Epithelial cell of proximal tubule (primary cell): Measurements from ENCODE around the gene MYO3A. TPM values are rescaled to one million over a fixed set of nuclear protein-coding genes. Genes with fewer than 3 reads are reported as not detected.
"Not testable (repeated sequence)": the region's sequence is repeated elsewhere in the genome, so short reads cannot be mapped to it uniquely, and the experiment has no call there.

Experiments
- DNase-seq: peaks from one replicate; pipeline ENCODE4 v3.0.0-alpha.2; 2011; ENCODE audit warnings: low read depth
- H3K4me3 ChIP-seq: 2 replicates; pipeline ENCODE4 v1.5.1; 2011; ENCODE audit warnings: low read depth, mild to moderate bottlenecking, low read length
- total RNA-seq: library from RNA; depleted of rRNA; stranded (reverse); fragments of >200 nt; gene quantifications from 2 replicates; pipeline ENCODE4 v1.2.3, GENCODE V29; 2015
- TF ChIP-seq, protein P1 (sequence below): conservative IDR thresholded peaks from 2 replicates; pipeline ENCODE4 v1.5.1; 2012; ENCODE audit warnings: low read depth, mild to moderate bottlenecking, low read length

MYO3A gene
- total RNA-seq, 1 donor from 2014 or later, result 5.0 TPM

DNA sequence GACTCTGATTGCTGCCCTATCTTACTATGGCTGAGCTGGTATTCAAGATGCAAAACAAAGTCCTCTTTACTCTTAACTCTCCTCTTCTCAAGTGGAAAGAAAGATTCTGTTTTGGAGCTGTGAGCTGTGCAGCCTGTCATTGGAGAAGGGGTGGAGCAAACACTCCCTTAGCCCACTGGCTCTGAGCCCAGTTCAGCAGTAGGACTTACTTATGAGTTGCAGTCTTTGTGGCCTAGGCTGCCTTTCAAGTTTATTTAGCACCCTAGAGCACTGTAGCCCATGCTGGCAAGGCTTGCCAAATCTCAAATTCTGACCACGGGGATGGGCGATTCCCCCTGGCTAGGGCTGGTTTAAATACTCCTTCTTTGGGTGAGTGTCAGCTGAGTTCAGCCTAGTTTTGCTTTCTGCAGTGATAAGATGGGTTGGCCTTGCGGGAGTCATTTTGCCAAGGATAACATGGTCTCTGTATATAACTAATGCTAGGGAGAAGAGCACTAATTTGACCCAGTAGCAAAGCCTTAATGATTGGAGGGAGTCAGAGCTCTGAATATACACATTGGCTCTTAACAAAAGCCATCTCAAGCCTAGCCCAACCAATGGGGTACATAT, 110.2 kb downstream of the MYO3A start:
- no peak overlapping the region for H3K4me3 ChIP-seq
- TF ChIP-seq, protein P1, sequence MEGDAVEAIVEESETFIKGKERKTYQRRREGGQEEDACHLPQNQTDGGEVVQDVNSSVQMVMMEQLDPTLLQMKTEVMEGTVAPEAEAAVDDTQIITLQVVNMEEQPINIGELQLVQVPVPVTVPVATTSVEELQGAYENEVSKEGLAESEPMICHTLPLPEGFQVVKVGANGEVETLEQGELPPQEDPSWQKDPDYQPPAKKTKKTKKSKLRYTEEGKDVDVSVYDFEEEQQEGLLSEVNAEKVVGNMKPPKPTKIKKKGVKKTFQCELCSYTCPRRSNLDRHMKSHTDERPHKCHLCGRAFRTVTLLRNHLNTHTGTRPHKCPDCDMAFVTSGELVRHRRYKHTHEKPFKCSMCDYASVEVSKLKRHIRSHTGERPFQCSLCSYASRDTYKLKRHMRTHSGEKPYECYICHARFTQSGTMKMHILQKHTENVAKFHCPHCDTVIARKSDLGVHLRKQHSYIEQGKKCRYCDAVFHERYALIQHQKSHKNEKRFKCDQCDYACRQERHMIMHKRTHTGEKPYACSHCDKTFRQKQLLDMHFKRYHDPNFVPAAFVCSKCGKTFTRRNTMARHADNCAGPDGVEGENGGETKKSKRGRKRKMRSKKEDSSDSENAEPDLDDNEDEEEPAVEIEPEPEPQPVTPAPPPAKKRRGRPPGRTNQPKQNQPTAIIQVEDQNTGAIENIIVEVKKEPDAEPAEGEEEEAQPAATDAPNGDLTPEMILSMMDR, result no peak
- DNase-seq, result no peak

DNA sequence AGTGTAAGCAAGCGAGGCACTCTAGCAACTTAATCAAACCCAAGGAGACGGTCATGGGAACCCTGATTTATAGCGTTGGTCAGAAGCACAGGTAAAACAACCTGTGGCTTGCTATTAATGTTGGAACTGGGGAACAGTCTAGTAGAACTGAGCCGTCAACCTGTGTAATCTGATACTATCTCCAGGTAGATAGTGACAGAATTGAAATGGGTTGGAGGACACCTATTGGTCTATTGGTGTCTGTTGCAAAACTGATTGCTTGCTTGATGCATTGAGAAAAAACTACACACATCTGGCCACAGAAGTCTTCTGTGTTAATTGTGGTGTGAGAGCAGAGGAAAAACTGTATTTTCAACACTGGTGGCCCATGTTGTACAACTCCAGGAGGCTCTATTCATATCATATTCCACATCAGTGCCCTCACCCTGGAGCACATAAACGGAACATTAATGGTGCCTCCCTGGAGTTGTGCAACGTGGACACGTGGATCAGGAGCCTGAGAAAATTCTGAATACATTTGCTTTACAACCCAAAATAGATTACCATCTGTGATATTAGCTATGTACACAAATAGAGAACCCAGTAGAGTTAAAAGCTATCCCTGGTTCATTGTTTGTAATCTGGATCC, 112.2 kb downstream of the MYO3A start:
- TF ChIP-seq, protein P1, result no peak
- DNase-seq, result no peak
- no peak overlapping the region for H3K4me3 ChIP-seq

DNA sequence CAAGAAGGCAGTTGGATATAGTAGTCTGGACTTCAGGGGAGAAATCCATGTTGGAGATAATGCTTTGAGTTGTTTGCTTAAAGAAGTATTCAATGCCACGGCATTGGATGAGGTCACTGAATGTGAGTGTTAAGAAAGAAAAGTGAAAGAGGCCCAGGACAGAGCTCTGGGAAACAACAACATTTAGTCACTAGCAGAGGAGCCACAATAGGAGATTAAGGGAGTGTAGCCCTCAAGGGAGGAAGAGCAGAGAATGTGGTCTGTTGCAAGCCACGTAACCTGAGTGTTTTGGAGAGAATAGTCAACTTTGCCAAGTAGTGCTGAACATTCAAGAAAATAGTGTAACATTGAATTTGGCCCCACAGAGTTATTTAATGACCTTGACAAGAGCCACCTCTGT, 114.7 kb downstream of the MYO3A start:
- no peak overlapping the region for H3K4me3 ChIP-seq
- TF ChIP-seq, protein P1, result no peak
- no peak for DNase-seq

DNA sequence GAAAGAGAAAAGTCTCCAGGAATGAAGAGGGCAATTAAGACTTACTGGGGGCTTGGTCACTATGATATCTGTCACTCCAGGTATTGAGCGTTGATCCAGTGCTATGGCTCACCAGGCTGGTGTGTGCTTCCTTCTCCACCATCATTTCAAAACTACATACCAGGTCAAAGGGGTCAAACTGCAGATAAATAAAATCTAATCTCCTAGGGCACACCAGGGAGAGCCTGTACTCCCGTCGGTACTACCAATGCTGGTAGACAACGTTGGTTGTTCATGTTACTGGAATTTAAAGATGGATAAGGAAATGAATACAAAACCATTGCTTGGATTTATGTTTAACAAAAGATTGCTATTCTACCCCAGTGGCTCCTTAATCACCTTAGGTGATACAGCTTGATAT, 118.3 kb downstream of the MYO3A start:
- TF ChIP-seq, protein P1, result no peak
- no peak for DNase-seq
- no peak overlapping the region for H3K4me3 ChIP-seq

DNA sequence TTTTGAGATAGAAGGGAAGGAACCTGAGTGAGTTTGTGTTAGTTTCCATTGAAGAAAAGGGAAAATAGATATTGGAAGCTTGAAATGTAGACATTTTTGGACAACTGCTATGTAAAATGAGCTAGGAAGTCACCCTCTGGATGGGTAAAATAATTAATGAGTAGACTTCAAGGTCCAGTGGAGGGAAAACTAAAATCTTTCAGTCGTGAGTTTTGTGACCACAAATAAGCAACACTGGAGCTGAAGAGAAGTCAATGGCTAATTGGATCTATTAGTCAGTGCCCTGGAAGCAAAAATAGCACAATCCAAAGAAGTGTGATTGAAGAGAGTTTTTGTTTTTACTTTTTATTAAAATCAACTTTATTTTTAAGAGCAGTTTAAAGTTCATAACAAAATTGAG, 123.4 kb downstream of the MYO3A start:
- TF ChIP-seq, protein P1, result no peak
- DNase-seq, result peak; percentile 49
- H3K4me3 ChIP-seq, result no peak overlapping the region

DNA sequence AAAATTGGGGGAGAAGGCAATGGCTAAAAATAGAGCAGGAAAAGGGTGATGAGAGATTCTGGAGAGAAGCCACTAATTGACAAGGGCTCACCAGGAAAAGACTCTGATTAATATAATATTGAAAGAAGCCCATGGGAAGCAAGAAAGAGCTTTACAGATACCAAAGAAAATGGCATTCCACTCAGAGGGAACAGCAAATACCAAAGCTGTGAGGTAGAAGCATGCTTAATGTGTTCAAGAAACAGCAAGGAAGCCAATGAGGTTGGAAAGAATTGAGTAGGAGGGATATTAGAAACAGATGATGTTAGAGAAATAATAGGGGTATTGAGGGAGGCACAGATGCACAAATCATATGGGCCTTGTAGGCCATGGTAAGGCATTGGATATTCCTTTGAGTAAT, 130.1 kb downstream of the MYO3A start:
- DNase-seq, result no peak
- H3K4me3 ChIP-seq, result no peak overlapping the region
- TF ChIP-seq, protein P1, result no peak

DNA sequence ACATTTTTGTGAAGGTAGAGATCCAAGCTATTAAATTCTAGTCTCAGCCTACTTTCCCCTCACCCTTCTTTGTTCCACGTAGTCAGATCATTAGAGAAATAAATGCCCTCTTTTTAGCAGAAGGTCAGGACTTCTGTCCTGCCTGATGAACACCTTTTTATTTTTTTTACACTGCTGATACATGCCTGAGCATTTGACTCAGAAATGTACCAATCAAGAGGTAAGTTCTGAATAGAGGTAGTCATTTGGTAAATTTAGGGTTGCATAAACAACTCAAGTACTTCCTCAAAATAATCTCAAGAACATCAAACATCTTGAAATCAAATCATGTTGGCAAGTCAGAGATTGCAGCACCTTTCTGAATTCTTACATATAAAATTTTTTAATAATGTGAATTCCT, 133.7 kb downstream of the MYO3A start:
- DNase-seq, result no peak
- no peak overlapping the region for H3K4me3 ChIP-seq
- TF ChIP-seq, protein P1, result no peak

DNA sequence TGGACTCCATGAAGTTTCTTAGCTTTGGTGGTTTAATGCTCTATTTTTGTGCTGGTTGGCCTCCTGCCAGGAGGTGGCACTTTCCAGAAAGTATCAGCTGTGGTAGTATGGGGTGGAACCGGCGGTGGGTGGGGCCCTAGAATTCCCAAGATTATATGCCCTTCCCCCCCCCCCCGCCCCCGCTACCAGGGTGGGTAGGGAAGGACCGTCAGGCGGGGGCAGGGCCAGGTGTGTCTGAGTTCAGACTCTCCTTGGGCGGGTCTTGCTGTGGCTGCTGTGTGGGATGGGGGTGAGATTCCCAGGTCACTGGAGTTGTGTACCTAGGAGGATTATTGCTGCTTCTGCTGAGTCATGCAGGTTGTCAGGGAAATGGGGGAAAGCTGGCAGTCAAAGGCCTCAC, 146.9 kb downstream of the MYO3A start:
- not testable (repeated sequence) for DNase-seq, H3K4me3 ChIP-seq
